Measurements from ENCODE around the gene PNMA3.
"Not testable (repeated sequence)": the region's sequence is repeated elsewhere in the genome, so short reads cannot be mapped to it uniquely, and the experiment has no call there.

PNMA3 gene

DNA sequence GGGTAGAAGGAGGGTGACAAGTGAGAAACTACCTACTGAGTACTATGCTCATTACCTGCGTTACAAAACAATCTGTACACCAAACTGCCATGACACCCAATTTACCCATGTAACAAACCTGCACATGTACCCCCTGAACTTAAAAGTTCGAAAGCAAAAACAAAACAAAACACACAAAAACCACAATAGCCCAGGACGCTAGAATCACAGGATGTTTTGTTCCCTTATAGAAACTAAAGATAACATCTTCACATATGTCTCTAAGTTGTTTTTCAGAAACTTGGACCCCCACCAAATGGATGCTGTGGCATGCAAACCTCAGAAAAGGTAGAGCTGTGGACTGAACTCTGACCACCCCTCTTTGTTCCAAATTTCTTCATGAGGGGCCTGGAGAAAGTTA is 37.1 kb upstream of the PNMA3 start (continued):
- TF ChIP-seq, protein P1, sequence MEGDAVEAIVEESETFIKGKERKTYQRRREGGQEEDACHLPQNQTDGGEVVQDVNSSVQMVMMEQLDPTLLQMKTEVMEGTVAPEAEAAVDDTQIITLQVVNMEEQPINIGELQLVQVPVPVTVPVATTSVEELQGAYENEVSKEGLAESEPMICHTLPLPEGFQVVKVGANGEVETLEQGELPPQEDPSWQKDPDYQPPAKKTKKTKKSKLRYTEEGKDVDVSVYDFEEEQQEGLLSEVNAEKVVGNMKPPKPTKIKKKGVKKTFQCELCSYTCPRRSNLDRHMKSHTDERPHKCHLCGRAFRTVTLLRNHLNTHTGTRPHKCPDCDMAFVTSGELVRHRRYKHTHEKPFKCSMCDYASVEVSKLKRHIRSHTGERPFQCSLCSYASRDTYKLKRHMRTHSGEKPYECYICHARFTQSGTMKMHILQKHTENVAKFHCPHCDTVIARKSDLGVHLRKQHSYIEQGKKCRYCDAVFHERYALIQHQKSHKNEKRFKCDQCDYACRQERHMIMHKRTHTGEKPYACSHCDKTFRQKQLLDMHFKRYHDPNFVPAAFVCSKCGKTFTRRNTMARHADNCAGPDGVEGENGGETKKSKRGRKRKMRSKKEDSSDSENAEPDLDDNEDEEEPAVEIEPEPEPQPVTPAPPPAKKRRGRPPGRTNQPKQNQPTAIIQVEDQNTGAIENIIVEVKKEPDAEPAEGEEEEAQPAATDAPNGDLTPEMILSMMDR (tag by site-specific recombination; IDR thresholded peaks at IDR 0.05): no peak
- TF ChIP-seq BCL11A (tag by site-specific recombination; IDR thresholded peaks at IDR 0.05; ENCODE audit: low read depth) (no peak), HIC1 (tag by site-specific recombination; IDR thresholded peaks at IDR 0.05) (no peak)

- CTCF ChIA-PET: interaction anchor here (0.6 kb wide), 1 partner anchor 435 kb away, joined by 5 read pairs; no protein-coding TSS in a partner anchor
- H3K27ac ChIP-seq (ENCODE audit: extremely low read depth, low read depth, low read length); H3K9me3 ChIP-seq (ENCODE audit: control insufficient read depth, insufficient read depth, low read depth, low read length); H3K36me3 ChIP-seq (ENCODE audit: control insufficient read depth in 2 of 2, insufficient read depth in 1 of 2, low read length in 2 of 2); POLR2A ChIA-PET; H3K4me3 ChIP-seq (ENCODE audit: low read depth, low read length); H3K4me1 ChIP-seq (ENCODE audit: control insufficient read depth, insufficient read depth, low read length): not testable (repeated sequence)
Measured at GRCh38 chrX:153026501-153026900, 29.8 kb upstream of the PNMA3 start.

DNA sequence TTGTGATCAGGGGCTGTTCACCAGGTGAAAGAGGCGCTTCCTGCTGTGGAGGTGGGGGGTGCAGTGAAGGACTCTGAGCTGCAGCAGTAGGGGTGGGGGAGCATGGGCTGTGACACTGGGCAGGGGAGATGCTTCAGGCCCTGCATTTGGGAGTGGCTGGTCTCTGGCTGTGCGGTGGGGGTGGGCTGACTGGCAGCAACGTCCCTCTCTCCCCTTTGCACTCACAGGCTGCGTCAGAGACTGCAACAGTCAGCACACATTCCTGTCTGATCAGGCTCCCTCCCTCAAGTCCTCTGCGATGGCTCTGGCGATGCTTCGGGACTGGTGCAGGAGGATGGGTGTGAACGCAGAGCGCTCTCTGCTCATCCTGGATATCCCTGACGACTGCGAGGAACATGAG is 27.8 kb upstream of the PNMA3 start:
- not testable (repeated sequence) for H3K4me3 ChIP-seq (ENCODE audit: low read depth, low read length); H3K27ac ChIP-seq (ENCODE audit: extremely low read depth, low read depth, low read length); H3K4me1 ChIP-seq (ENCODE audit: control insufficient read depth, insufficient read depth, low read length); H3K36me3 ChIP-seq (ENCODE audit: control insufficient read depth in 2 of 2, insufficient read depth in 1 of 2, low read length in 2 of 2); H3K9me3 ChIP-seq (ENCODE audit: control insufficient read depth, insufficient read depth, low read depth, low read length)
- POLR2A ChIA-PET: interaction anchor here (0.6 kb wide), 1 partner anchor 71 kb away, joined by 3 read pairs; no protein-coding TSS in a partner anchor
- CTCF ChIA-PET: interaction anchor here (0.6 kb wide), 1 partner anchor 587 kb away, joined by 3 read pairs; no protein-coding TSS in a partner anchor

DNA sequence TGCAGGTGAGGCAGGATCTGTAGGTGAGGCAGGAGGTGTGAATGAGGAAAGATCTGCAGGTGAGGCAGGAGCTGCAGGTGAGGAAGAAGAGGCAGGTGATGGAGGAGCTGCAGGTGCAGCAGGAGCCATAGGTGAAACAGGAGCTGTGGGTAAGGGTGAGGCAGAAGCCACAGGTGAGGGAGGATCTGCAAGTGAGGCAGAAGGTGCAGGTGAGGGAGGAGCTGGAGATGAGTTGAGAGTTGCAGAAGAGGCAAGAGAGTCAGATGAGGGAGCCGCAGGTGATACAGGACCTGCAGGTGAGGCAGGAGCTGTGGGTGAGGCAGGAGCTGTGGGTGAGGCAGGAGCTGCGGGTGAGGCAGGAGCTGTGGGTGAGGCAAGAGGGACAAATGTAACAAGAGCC is 27.1 kb upstream of the PNMA3 start:
- H3K4me3 ChIP-seq (ENCODE audit: low read depth, low read length): no peak overlapping the region
- no peaks in the 10 kb centered on the region for H3K9me3 ChIP-seq (ENCODE audit: control insufficient read depth, insufficient read depth, low read depth, low read length)
- H3K4me1 ChIP-seq (ENCODE audit: control insufficient read depth, insufficient read depth, low read length): no peaks in the 10 kb centered on the region
- H3K36me3 ChIP-seq (ENCODE audit: control insufficient read depth in 2 of 2, insufficient read depth in 1 of 2, low read length in 2 of 2): no peaks in the 10 kb centered on the region
- ChIA-PET CTCF (interaction anchor here (0.5 to 0.9 kb wide), 3 partner anchors 88 to 405 kb away, joined by 3 to 6 read pairs (median 3); no protein-coding TSS in a partner anchor), POLR2A (no interaction called here)
- no peak overlapping the region for H3K27ac ChIP-seq (ENCODE audit: extremely low read depth, low read depth, low read length)
- no peak for TF ChIP-seq SETDB1 (IDR thresholded peaks at IDR 0.05; ENCODE audit: insufficient read length, low read length)
- TF ChIP-seq KLF8 (tag by site-specific recombination; IDR thresholded peaks at IDR 0.05): no peak
- TF ChIP-seq SCRT1 (tag by site-specific recombination; IDR thresholded peaks at IDR 0.05; ENCODE audit: borderline replicate concordance): peak; percentile 81
- TF ChIP-seq SCRT2 (tag by site-specific recombination; IDR thresholded peaks at IDR 0.05): peak; percentile 57
- no peak for TF ChIP-seq ZBTB1 (tag by site-specific recombination; IDR thresholded peaks at IDR 0.05)

- ChIA-PET POLR2A (no interaction called here), CTCF (interaction anchor here (0.5 to 0.9 kb wide), 3 partner anchors 88 to 923 kb away, joined by 3 to 6 read pairs (median 4); no protein-coding TSS in a partner anchor)
- no peak for TF ChIP-seq SCRT2 (tag by site-specific recombination; IDR thresholded peaks at IDR 0.05)
- TF ChIP-seq ZFHX2 (tag by site-specific recombination; conservative IDR thresholded peaks at IDR 0.05): 0 out of 2 replicates have a peak, but pooled peaks have one; percentile 32
- TF ChIP-seq ZFP41 (tag by site-specific recombination; IDR thresholded peaks at IDR 0.05; ENCODE audit: borderline replicate concordance): no peak
- no peak for TF ChIP-seq ZNF610 (tag by site-specific recombination; IDR thresholded peaks at IDR 0.05; ENCODE audit: borderline replicate concordance)
- peak; percentile 31; the same call in 1 of the 2 replicates for TF ChIP-seq ZNF449 (tag by site-specific recombination; IDR thresholded peaks at IDR 0.05)
- no peak for TF ChIP-seq ZNF580 (tag by site-specific recombination; IDR thresholded peaks at IDR 0.05)
- no peak for TF ChIP-seq ZNF223 (tag by site-specific recombination; IDR thresholded peaks at IDR 0.05)
- no peak for TF ChIP-seq SP3 (tag by site-specific recombination; IDR thresholded peaks at IDR 0.05)
- Histone ChIP-seq H3K27ac (ENCODE audit: extremely low read depth, low read depth, low read length) (no peak overlapping the region), H3K4me1 (ENCODE audit: control insufficient read depth, insufficient read depth, low read length) (no peaks in the 10 kb centered on the region), H3K4me3 (ENCODE audit: low read depth, low read length) (no peak overlapping the region), H3K36me3 (ENCODE audit: control insufficient read depth in 2 of 2, insufficient read depth in 1 of 2, low read length in 2 of 2) (no peaks in the 10 kb centered on the region), H3K9me3 (ENCODE audit: control insufficient read depth, insufficient read depth, low read depth, low read length) (no peaks in the 10 kb centered on the region)
Measured at GRCh38 chrX:153029875-153030274, 26.4 kb upstream of the PNMA3 start.

Data from HEK293 (cell line).